Tibial artery (tissue), 4 donors: Measurements from ENCODE around the gene DCAF6.

Source experiments
- DNase-seq, 2 donors: peaks; one replicate each; pipeline ENCODE4 v3.0.0-alpha.2; 2019
- H3K27ac ChIP-seq, 2 donors: fragments of 200-600 bp; sonication (generic) in 1 of 2; 1 replicate in 1 of 2; 2 replicates in 1 of 2; pipeline ENCODE4 v1.5.1; 2018 to 2019; ENCODE audit warnings: mild to moderate bottlenecking in 1 of 2
- H3K27me3 ChIP-seq, 2 donors: fragments of 200-600 bp; sonication (generic) in 1 of 2; one replicate each; pipeline versions ENCODE4 v1.5.1 to v1.6.0; 2016 to 2019
- H3K36me3 ChIP-seq, 3 donors: fragments of 200-600 bp; sonication (generic) in 2 of 3; one replicate each; pipeline ENCODE4 v1.5.1; 2016 to 2019; ENCODE audit warnings: mild to moderate bottlenecking in 2 of 3
- H3K4me1 ChIP-seq, 4 donors: fragments of 200-600 bp; sonication (generic) in 2 of 4; 1 replicate in 3 of 4; 2 replicates in 1 of 4; pipeline ENCODE4 v1.5.1; 2016 to 2019
- H3K4me3 ChIP-seq, 2 donors: fragments of 200-600 bp; sonication (generic) in 1 of 2; 1 replicate in 1 of 2; 2 replicates in 1 of 2; pipeline ENCODE4 v1.5.1; 2018 to 2019; ENCODE audit warnings: mild to moderate bottlenecking in 2 of 2
- H3K9me3 ChIP-seq, 3 donors: fragments of 200-600 bp; sonication (generic) in 1 of 3; one replicate each; pipeline ENCODE4 v1.5.1; 2016 to 2019
- intact Hi-C: fragments of 100-400 bp; cut with DNase I; formaldehyde crosslinking; loops from one replicate; pipeline ENCODE4 v1.15.0; 2023; ENCODE audit warnings: low total_unique reads
- TF ChIP-seq, protein P1 (sequence below), 2 experiments: fragments of 200-600 bp in 1 of 2; fragments of 450-650 bp in 1 of 2; IDR thresholded peaks; one replicate each; pipeline ENCODE4 v1.5.1; 2017 to 2019; ENCODE audit warnings: antibody characterized with exemption in 2 of 2, mild to moderate bottlenecking in 1 of 2, moderate library complexity in 1 of 2

The DCAF6 gene

DNA sequence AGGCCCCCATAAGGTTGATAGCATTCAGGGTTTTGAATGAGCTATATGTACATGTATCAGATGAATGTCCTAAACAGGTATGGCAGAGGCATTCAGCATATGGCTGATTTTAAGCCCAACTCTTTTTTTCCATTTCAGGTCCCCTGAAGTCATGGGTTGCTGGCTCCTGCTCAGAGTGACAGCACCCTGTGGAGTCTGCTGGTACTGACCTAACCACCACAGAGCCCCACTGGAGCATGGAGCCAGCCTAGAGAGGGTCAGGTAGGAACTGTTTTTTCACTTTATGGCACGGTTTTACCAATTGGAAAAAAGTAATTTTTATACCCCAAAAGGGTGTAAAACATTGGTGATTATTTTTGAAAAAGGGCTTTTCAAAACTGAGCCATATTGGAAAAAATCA is 82.9 kb downstream of the DCAF6 start:
- TF ChIP-seq, protein P1, sequence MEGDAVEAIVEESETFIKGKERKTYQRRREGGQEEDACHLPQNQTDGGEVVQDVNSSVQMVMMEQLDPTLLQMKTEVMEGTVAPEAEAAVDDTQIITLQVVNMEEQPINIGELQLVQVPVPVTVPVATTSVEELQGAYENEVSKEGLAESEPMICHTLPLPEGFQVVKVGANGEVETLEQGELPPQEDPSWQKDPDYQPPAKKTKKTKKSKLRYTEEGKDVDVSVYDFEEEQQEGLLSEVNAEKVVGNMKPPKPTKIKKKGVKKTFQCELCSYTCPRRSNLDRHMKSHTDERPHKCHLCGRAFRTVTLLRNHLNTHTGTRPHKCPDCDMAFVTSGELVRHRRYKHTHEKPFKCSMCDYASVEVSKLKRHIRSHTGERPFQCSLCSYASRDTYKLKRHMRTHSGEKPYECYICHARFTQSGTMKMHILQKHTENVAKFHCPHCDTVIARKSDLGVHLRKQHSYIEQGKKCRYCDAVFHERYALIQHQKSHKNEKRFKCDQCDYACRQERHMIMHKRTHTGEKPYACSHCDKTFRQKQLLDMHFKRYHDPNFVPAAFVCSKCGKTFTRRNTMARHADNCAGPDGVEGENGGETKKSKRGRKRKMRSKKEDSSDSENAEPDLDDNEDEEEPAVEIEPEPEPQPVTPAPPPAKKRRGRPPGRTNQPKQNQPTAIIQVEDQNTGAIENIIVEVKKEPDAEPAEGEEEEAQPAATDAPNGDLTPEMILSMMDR (IDR thresholded peaks at IDR 0.05), result no peak
- H3K9me3 ChIP-seq, result no peaks in the 10 kb centered on the region
- intact Hi-C loops, result no loop called here
- peaks cover 20 to 56% (median 31%) of the 10 kb centered on the region in 3 donors for H3K36me3 ChIP-seq
- H3K27ac ChIP-seq, result no peak overlapping the region
- no peak for DNase-seq
- H3K27me3 ChIP-seq, result no peaks in the 10 kb centered on the region
- no peaks in the 10 kb centered on the region for H3K4me1 ChIP-seq
- no peak overlapping the region for H3K4me3 ChIP-seq

DNA sequence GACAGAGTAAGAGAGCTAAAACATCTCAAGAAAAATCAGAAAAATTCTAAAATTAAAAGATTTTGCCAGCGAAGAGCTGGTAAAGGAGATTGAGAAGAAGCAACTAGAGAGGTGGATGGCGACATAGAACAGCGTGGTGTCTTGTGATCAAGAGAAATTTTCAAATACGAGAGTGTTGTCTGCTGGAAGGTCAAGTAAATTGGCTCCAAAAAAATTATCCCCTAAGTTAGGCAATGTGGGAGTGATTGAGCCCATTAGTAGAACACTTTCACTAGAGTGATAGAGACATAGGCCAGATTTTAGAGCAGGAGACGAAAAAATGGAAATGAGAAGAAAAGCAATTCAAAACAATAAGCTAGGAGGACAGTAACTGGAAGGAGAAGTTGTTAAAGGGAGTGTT is 94.7 kb downstream of the DCAF6 start:
- Histone ChIP-seq H3K27me3 (no peaks in the 10 kb centered on the region), H3K27ac (no peak overlapping the region), H3K36me3 (peaks cover 0 to 11% (median 8%) of the 10 kb centered on the region in 3 donors), H3K4me3 (no peak overlapping the region), H3K4me1 (no peaks in the 10 kb centered on the region), H3K9me3 (no peaks in the 10 kb centered on the region)
- DNase-seq, result no peak
- TF ChIP-seq, protein P1 (IDR thresholded peaks at IDR 0.05), result no peak
- intact Hi-C loops, result no loop called here

DNA sequence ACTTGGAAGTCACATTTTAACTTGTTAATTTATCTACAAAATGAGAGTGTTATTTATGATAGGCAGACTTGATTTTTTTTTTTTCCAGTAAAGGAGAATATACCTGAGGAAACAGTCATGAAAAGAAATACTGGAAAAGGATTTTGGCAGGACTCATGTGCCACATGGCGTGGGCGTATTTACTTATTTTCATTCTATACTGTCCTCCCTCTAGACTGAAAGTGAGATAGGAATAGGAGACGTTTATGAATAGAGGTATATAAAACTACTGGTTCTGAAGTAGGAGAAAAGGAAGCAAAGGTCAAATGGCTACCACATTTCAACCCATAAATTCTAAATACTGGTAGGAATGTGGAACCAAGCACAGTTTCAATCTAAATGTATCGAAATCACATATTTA is 95.1 kb downstream of the DCAF6 start:
- DNase-seq, result no peak
- intact Hi-C loops, result no loop called here
- H3K4me3 ChIP-seq, result no peak overlapping the region
- H3K4me1 ChIP-seq, result no peaks in the 10 kb centered on the region
- H3K9me3 ChIP-seq, result no peaks in the 10 kb centered on the region
- no peaks in the 10 kb centered on the region for H3K27me3 ChIP-seq
- TF ChIP-seq, protein P1 (IDR thresholded peaks at IDR 0.05), result no peak
- H3K27ac ChIP-seq, result no peak overlapping the region
- H3K36me3 ChIP-seq, result peaks cover 0 to 10% (median 8%) of the 10 kb centered on the region in 3 donors

DNA sequence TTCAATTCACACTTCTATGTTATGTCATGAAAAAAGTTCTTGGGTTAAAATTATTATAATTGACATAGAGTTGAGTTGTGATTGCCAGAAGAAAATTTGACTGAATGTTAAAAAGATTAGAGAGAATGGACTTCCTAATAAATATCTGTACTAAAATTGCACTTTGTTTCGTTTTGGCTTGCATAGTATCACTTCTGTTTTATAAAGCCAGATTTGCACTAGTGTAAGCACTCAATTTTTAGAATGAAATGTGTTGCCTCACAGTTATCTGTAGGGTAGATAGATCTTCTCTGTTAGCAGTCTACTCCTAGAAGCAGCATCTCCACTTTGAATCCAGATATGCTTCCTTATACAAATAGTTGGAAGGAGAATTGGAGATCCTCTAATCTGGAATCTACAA is 95.5 kb downstream of the DCAF6 start:
- TF ChIP-seq, protein P1 (IDR thresholded peaks at IDR 0.05), result no peak
- H3K27me3 ChIP-seq, result no peaks in the 10 kb centered on the region
- H3K4me1 ChIP-seq, result no peaks in the 10 kb centered on the region
- intact Hi-C loops, result no loop called here
- H3K36me3 ChIP-seq, result peaks cover 0 to 8% (median 6%) of the 10 kb centered on the region in 3 donors
- no peak overlapping the region for H3K27ac ChIP-seq
- no peak overlapping the region for H3K4me3 ChIP-seq
- DNase-seq, result no peak
- H3K9me3 ChIP-seq, result no peaks in the 10 kb centered on the region

DNA sequence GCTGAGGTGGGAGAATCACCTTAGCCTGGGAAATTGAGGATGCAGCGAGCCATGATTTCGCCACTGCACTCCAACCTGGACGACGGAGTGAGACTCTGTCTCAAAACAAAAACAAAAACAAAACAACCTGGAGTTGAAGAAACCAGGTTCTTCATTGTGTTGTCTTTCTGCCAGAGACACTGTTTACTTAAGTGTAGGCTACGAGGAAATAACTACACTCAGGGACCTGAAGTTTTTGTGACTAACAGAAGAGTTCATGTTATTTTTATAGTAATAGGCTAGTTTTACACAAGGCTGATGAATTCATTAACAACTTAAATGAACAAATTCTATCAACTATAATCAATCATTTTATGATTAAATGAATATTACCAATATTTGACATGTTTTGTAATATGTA is 98.9 kb downstream of the DCAF6 start:
- no peaks in the 10 kb centered on the region for H3K9me3 ChIP-seq

More for the DNA sequence above, 98.9 kb downstream of the DCAF6 start:
- H3K36me3 ChIP-seq, result no peaks in the 10 kb centered on the region
- TF ChIP-seq, protein P1 (IDR thresholded peaks at IDR 0.05), result no peak
- H3K4me1 ChIP-seq, result no peaks in the 10 kb centered on the region
- no peak overlapping the region for H3K4me3 ChIP-seq
- H3K27ac ChIP-seq, result no peak overlapping the region
- intact Hi-C loops, result no loop called here
- DNase-seq, result no peak
- no peaks in the 10 kb centered on the region for H3K27me3 ChIP-seq
